HCT116 (cell line): ENCODE measurements around the gene ELAVL3. TPM values are rescaled to one million over a fixed set of nuclear protein-coding genes. Genes with fewer than 3 reads are reported as not detected.

Experiments
- ATAC-seq: fragments of 200-7000 bp; cut with Tn5 transposase; 2 replicates; pipeline ENCODE4 v1.9.1; 2020; ENCODE audit warnings: mild to moderate bottlenecking, moderate library complexity
- BruUV-seq: library from RNA; stranded (reverse); fragments of 400-500 nt; replicated peaks from 2 replicates; lab custom pipeline; 2021; lab: Mats Ljungman, UMichigan
- CTCF ChIA-PET: fragments of 300-600 bp; sonication (Branson Sonifier 250); formaldehyde crosslinking; loops from one replicate; lab custom pipeline; 2021; ENCODE audit warnings: antibody characterized with exemption; lab: Charles Lee
- POLR2A ChIA-PET: fragments of 300-600, 350-600 bp; sonication (Branson Sonifier 250); formaldehyde crosslinking; loops from one replicate; lab custom pipeline; 2021; ENCODE audit warnings: antibody characterized with exemption; lab: Charles Lee
- RAD21 ChIA-PET, 2 experiments: fragments of 300-600 bp; sonication (Branson Sonifier 250); formaldehyde crosslinking; loops; one replicate each; lab custom pipeline; 2023; ENCODE audit warnings: low total read pairs in 2 of 2; ENCODE audit not compliant: uncharacterized antibody in 2 of 2, unreplicated experiment in 2 of 2, low non-redundant PET in 1 of 2; lab: Charles Lee
- DNase-seq: peaks from one replicate; pipeline ENCODE4 v3.0.0-alpha.2; 2010; ENCODE audit warnings: low read depth, low spot score
- H2AFZ ChIP-seq: fragments of 200-600 bp; shearing (Covaris generic), sonication (generic); 2 replicates; pipeline ENCODE4 v1.6.1; 2017; ENCODE audit warnings: low read depth, mixed run types, mixed read lengths, antibody characterized with exemption, low read length; ENCODE audit not compliant: poor library complexity, severe bottlenecking
- H3K27ac ChIP-seq: 2 replicates; pipeline ENCODE4 v1.5.1; 2012; ENCODE audit warnings: low read depth, low read length
- H3K27me3 ChIP-seq: fragments of 200-600 bp; sonication (generic); 2 replicates; pipeline ENCODE4 v1.6.1; 2016; ENCODE audit warnings: mixed run types, low read length, mixed read lengths; ENCODE audit not compliant: insufficient read depth
- H3K36me3 ChIP-seq, 2 experiments: fragments of 200-500 bp in 1 of 2; fragments of 200-600 bp in 1 of 2; sonication (Bioruptor generic) in 1 of 2; sonication (generic) in 1 of 2; 2 replicates each; pipeline versions ENCODE4 v1.5.1 to v1.6.1; 2014 to 2016; ENCODE audit warnings: low read length in 2 of 2, inconsistent platforms in 1 of 2, mixed read lengths in 1 of 2, mixed run types in 1 of 2; ENCODE audit not compliant: insufficient read depth in 2 of 2, control insufficient read depth in 1 of 2
- H3K4me1 ChIP-seq, 2 experiments: fragments of 200-600 bp in 1 of 2; sonication (generic) in 1 of 2; 2 replicates each; pipeline versions ENCODE4 v1.5.1 to v1.6.1; 2012 to 2017; ENCODE audit warnings: low read length in 2 of 2, inconsistent platforms in 1 of 2, mild to moderate bottlenecking in 1 of 2, mixed read lengths in 1 of 2, mixed run types in 1 of 2, moderate library complexity in 1 of 2; ENCODE audit not compliant: insufficient read depth in 2 of 2, control insufficient read depth in 1 of 2
- H3K4me2 ChIP-seq: fragments of 200-600 bp; sonication (generic); 2 replicates; pipeline ENCODE4 v1.6.1; 2017; ENCODE audit warnings: mixed run types, low read length, mixed read lengths
- H3K4me3 ChIP-seq, 2 experiments: fragments of 200-600 bp in 1 of 2; sonication (generic) in 1 of 2; replicated peaks in 1 of 2; 2 replicates each; pipeline ENCODE4 v1.5.1; 2011 to 2016; ENCODE audit warnings: low read length in 2 of 2, control low read depth in 1 of 2, low read depth in 1 of 2, mild to moderate bottlenecking in 1 of 2, mixed read lengths in 1 of 2, mixed run types in 1 of 2
- H3K79me2 ChIP-seq: fragments of 200-600 bp; sonication (generic); 2 replicates; pipeline ENCODE4 v1.6.1; 2017; ENCODE audit warnings: mild to moderate bottlenecking, mixed run types, low read length, moderate library complexity, mixed read lengths; ENCODE audit not compliant: insufficient read depth
- H3K9ac ChIP-seq: fragments of 200-600 bp; sonication (generic); 2 replicates; pipeline ENCODE4 v1.6.1; 2016; ENCODE audit warnings: low read length, mixed read lengths
- H3K9me2 ChIP-seq: fragments of 200-600 bp; sonication (generic), shearing (Covaris generic); 2 replicates; pipeline ENCODE4 v1.6.1; 2017; ENCODE audit warnings: mixed run types, mild to moderate bottlenecking, moderate library complexity; ENCODE audit not compliant: insufficient read depth
- H3K9me3 ChIP-seq, 2 experiments: fragments of 200-500 bp in 1 of 2; fragments of 200-600 bp in 1 of 2; sonication (Bioruptor generic) in 1 of 2; sonication (generic) in 1 of 2; 2 replicates each; pipeline ENCODE4 v1.6.1; 2014 to 2017; ENCODE audit warnings: low read length in 2 of 2, mixed read lengths in 2 of 2, inconsistent platforms in 1 of 2, low read depth in 1 of 2, mild to moderate bottlenecking in 1 of 2, mixed run types in 1 of 2, moderate library complexity in 1 of 2; ENCODE audit not compliant: control insufficient read depth in 1 of 2, insufficient read depth in 1 of 2
- H4K20me1 ChIP-seq: fragments of 200-600 bp; sonication (generic), shearing (Covaris generic); 2 replicates; pipeline ENCODE4 v1.6.1; 2017; ENCODE audit warnings: mixed run types, mild to moderate bottlenecking, moderate library complexity; ENCODE audit not compliant: insufficient read depth
- ATF3 ChIP-seq: IDR thresholded peaks from 2 replicates; pipeline ENCODE4 v1.6.1; 2012
- CBX3 ChIP-seq: IDR thresholded peaks from 2 replicates; pipeline ENCODE4 v1.6.1; 2012; ENCODE audit warnings: low read depth
- CEBPB ChIP-seq: IDR thresholded peaks from 2 replicates; pipeline ENCODE4 v1.6.1; 2012; ENCODE audit warnings: low read depth
- CTCF ChIP-seq, 3 experiments: fragments of 200-600 bp in 1 of 3; sonication (generic) in 1 of 3; IDR thresholded peaks in 2 of 3; conservative IDR thresholded peaks in 1 of 3; 2 replicates each; pipeline ENCODE4 v1.5.1; 2012 to 2017; ENCODE audit warnings: low read depth in 2 of 3, low read length in 2 of 3, antibody characterized with exemption in 1 of 3, borderline replicate concordance in 1 of 3, control low read depth in 1 of 3, mild to moderate bottlenecking in 1 of 3, mixed read lengths in 1 of 3, mixed run types in 1 of 3, moderate library complexity in 1 of 3; ENCODE audit not compliant: insufficient read depth in 1 of 3
- EGR1 ChIP-seq: IDR thresholded peaks from 2 replicates; pipeline ENCODE4 v1.6.1; 2012; ENCODE audit warnings: low read depth
- ELF1 ChIP-seq: IDR thresholded peaks from 2 replicates; pipeline ENCODE4 v1.6.1; 2012; ENCODE audit warnings: low read depth, borderline replicate concordance
- EZH2 ChIP-seq: fragments of 200-600 bp; sonication (generic); IDR thresholded peaks from 2 replicates; pipeline ENCODE4 v1.6.1; 2017; ENCODE audit warnings: antibody characterized with exemption, mixed run types
- EZH2phosphoT487 ChIP-seq: fragments of 200-600 bp; IDR thresholded peaks from 2 replicates; pipeline ENCODE4 v1.6.1; 2018; ENCODE audit warnings: antibody characterized with exemption, borderline replicate concordance
- JUND ChIP-seq: IDR thresholded peaks from 2 replicates; pipeline ENCODE4 v1.6.1; 2012
- MAX ChIP-seq: IDR thresholded peaks from 2 replicates; pipeline ENCODE4 v1.6.1; 2012
- POLR2AphosphoS5 ChIP-seq: IDR thresholded peaks from 2 replicates; pipeline ENCODE4 v1.6.1; 2011; ENCODE audit warnings: mild to moderate bottlenecking, low read depth, low read length, moderate library complexity
- RAD21 ChIP-seq: IDR thresholded peaks from 2 replicates; pipeline ENCODE4 v1.6.1; 2012; ENCODE audit warnings: low read depth, mild to moderate bottlenecking
- REST ChIP-seq: IDR thresholded peaks from 2 replicates; pipeline ENCODE4 v1.6.1; 2012; ENCODE audit warnings: low read depth
- SIN3A ChIP-seq: IDR thresholded peaks from 2 replicates; pipeline ENCODE4 v1.6.1; 2012; ENCODE audit warnings: low read depth
- SP1 ChIP-seq: IDR thresholded peaks from 2 replicates; pipeline ENCODE4 v1.6.1; 2012; ENCODE audit warnings: low read depth
- SRF ChIP-seq: IDR thresholded peaks from 2 replicates; pipeline ENCODE4 v1.6.1; 2012; ENCODE audit warnings: low read depth
- TCF7L2 ChIP-seq: IDR thresholded peaks from 2 replicates; pipeline ENCODE4 v1.7.0; 2011; ENCODE audit warnings: borderline replicate concordance, inconsistent platforms; ENCODE audit not compliant: insufficient read depth, insufficient read length; ENCODE audit errors: extremely low read depth
- YY1 ChIP-seq: IDR thresholded peaks from 2 replicates; pipeline ENCODE4 v1.6.1; 2011; ENCODE audit warnings: low read length, low read depth, moderate library complexity, mild to moderate bottlenecking; ENCODE audit not compliant: insufficient replicate concordance; ENCODE audit errors: extremely low read depth
- ZFX ChIP-seq: fragments of 450-650 bp; IDR thresholded peaks from 2 replicates; pipeline ENCODE4 v1.6.1; 2017
- ZNF274 ChIP-seq: fragments of 200-500 bp; sonication (Bioruptor generic); IDR thresholded peaks from 2 replicates; pipeline ENCODE4 v1.6.1; 2014; ENCODE audit warnings: mild to moderate bottlenecking, low read depth, low read length, inconsistent platforms
- intact Hi-C: fragments of 100-400 bp; cut with micrococcal nuclease; formaldehyde crosslinking; loops from 2 replicates; pipeline ENCODE4 v1.10.0; 2022
- total RNA-seq: library from RNA; stranded (reverse); gene quantifications from one replicate; pipeline ENCODE4 v1.2.1, GENCODE V29; 2021; ENCODE audit not compliant: unreplicated experiment

ELAVL3 gene
- total RNA-seq, 1 experiment from 2014 or later: 0.05 TPM

- BruUV-seq: TSS peak; percentile 79
- H3K9ac ChIP-seq: peak within 1 kb of the TSS; percentile 73
- ChIA-PET CTCF (interaction anchor here (1.0 to 1.9 kb wide), 3 partner anchors 30 to 147 kb away, joined by 3 to 5 read pairs (median 3); partner anchors contain the start of gene ELOF1), RAD21 (no interaction called here), POLR2A (interaction anchor here (0.5 to 1.3 kb wide), 6 partner anchors 8 to 1432 kb away, joined by 3 to 5 read pairs (median 3); partner anchors contain the start of genes ELOF1 and SWSAP1)
- no peaks in the 10 kb centered on the region for H4K20me1 ChIP-seq
- H3K36me3 ChIP-seq: no peaks in the 10 kb centered on the region
- peak; percentile 92 for ATAC-seq
- intact Hi-C loops: loop anchor here (2.0 kb wide), 1 partner anchor 24 kb away; the partner anchor contains the start of gene ZNF653
- peak; percentile 97 for DNase-seq
- peaks cover 25 to 39% of the 10 kb centered on the region in 2 experiments for H3K4me1 ChIP-seq
- no peak within 1 kb of the TSS for H2AFZ ChIP-seq
- no peaks in the 10 kb centered on the region for H3K9me3 ChIP-seq
- H3K4me2 ChIP-seq: peak within 1 kb of the TSS; percentile 91
- H3K27ac ChIP-seq: peak within 1 kb of the TSS; percentile 90
- peak within 1 kb of the TSS; percentile 64 to 94 for H3K4me3 ChIP-seq
- H3K27me3 ChIP-seq: no peaks in the 10 kb centered on the region
- H3K79me2 ChIP-seq: peaks cover 21% of the 10 kb centered on the region
- no peaks in the 10 kb centered on the region for H3K9me2 ChIP-seq
- TF ChIP-seq CEBPB: no peak
- TF ChIP-seq EZH2: no peak
- TF ChIP-seq ZNF274: no peak
- TF ChIP-seq ATF3: no peak
- no peak; the same call in 1 of the 2 replicates for TF ChIP-seq CBX3
- TF ChIP-seq RAD21: no peak
- TF ChIP-seq JUND: no peak
- TF ChIP-seq ZFX: peak; percentile 70; the same call in 1 of the 2 replicates
- TF ChIP-seq REST: peak; percentile 91
- peak; percentile 74 for TF ChIP-seq MAX
- TF ChIP-seq SP1: peak; percentile 86
- no peak for TF ChIP-seq TCF7L2
- TF ChIP-seq CTCF (IDR thresholded peaks at IDR 0.05 in 2 of 3, conservative IDR thresholded peaks at IDR 0.05 in 1 of 3; ENCODE audit: borderline replicate concordance in 1 of 3, insufficient read depth in 1 of 3, low read depth in 2 of 3, low read length in 2 of 3): no peak
- TF ChIP-seq POLR2AphosphoS5: no peak
- peak; percentile 86 for TF ChIP-seq SIN3A
- TF ChIP-seq YY1: peak; percentile 97
- TF ChIP-seq EZH2phosphoT487: no peak
- TF ChIP-seq SRF: no peak
- no peak for TF ChIP-seq ELF1
- peak; percentile 81 for TF ChIP-seq EGR1
Observed at GRCh38 chr19:11528551-11529341, 47.9 kb upstream of the ELAVL3 start, which contains the start of gene ECSIT. Gene ECSIT (minus strand): TSS chr19:11529134. CDS start chr19:11519170, 9,964 bp downstream.
